Left lung (tissue), 10 donors: ENCODE results near the gene POTEI. TPM values are rescaled to one million over a fixed set of nuclear protein-coding genes. Genes with fewer than 3 reads are reported as not detected.
A peak's percentile ranks its signal among the peaks of the same experiment; 100 is the strongest.
"Not testable (repeated sequence)": the region's sequence is repeated elsewhere in the genome, so short reads cannot be mapped to it uniquely, and the experiment has no call there.

Experiments
- ATAC-seq: fragments of 200-7000 bp; cut with Tn5 transposase; one replicate; pipeline ENCODE4 v1.9.1; 2020; ENCODE audit warnings: moderate library complexity
- DNase-seq, 4 donors: peaks; one replicate each; pipeline ENCODE4 v3.0.0-alpha.2; 2013 to 2020
- H3K27ac ChIP-seq, 2 donors: fragments of 200-600 bp; sonication (generic) in 1 of 2; one replicate each; pipeline versions ENCODE4 v1.5.0 to v1.8.0; 2020 to 2021
- H3K27me3 ChIP-seq, 2 donors: fragments of 200-600 bp; sonication (generic) in 1 of 2; one replicate each; pipeline versions ENCODE4 v1.5.0 to v1.8.0; 2020 to 2021
- H3K36me3 ChIP-seq, 2 donors: fragments of 200-600 bp; sonication (generic) in 1 of 2; one replicate each; pipeline versions ENCODE4 v1.5.0 to v1.8.0; 2020 to 2021
- H3K4me1 ChIP-seq, 2 donors: fragments of 200-600 bp; one replicate each; pipeline ENCODE4 v1.8.0; 2021
- H3K4me3 ChIP-seq, 2 donors: fragments of 200-600 bp; sonication (generic) in 1 of 2; one replicate each; pipeline versions ENCODE4 v1.5.0 to v1.8.0; 2020 to 2021; ENCODE audit warnings: mild to moderate bottlenecking in 1 of 2
- H3K9me3 ChIP-seq, 2 donors: fragments of 200-600 bp; sonication (generic) in 1 of 2; one replicate each; pipeline versions ENCODE4 v1.5.0 to v1.8.0; 2020 to 2021
- intact Hi-C, 2 donors: fragments of 100-400 bp; cut with DNase I; formaldehyde crosslinking; loops; one replicate each; pipeline versions ENCODE4 v1.11.2 to v1.14.2; 2022
- polyA plus RNA-seq, 6 donors: library from polyadenylated mRNA; unstranded; fragments of 120-200 nt; gene quantifications; one replicate each; pipeline ENCODE4 v1.2.1, GENCODE V29; 2013; ENCODE audit not compliant: insufficient read length in 6 of 6
- total RNA-seq, 2 donors: library from RNA; stranded (reverse); fragmentation: NEBNext Ultra II Directional; extraction: Animal tissue kit (Norgen Biotek cat#: 25700); gene quantifications; one replicate each; pipeline ENCODE4 v1.2.1, GENCODE V29; 2021
- donor health status: DM: no; HTN: yes; CAD: no.
- donor health status: DM: no; HTN: no; CAD: no.

POTEI gene
- total and polyA plus RNA-seq, 8 donors, result 0.45 to 1.1 (median 0.73) TPM; not detected in 2

DNA sequence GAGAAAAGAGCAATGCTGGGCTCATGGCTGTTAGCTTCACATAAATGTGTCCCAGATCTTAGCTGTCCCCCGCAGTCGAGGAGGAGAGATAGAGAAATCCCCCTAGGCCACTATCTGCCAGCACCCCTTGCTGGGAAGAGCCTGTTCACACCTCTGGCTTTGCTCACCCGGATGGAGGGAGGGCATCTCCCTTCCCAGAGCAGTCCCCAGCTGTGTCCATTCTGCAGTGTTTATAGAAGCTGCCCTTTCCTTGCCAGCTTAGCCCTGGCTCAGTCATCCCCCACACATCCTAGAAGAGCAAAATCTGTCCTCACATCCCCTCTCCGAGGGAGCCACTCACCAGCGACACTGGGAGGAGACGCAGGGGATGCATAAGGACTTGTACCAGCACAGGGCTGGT, 20.4 kb upstream of the POTEI start:
- H3K4me3 ChIP-seq, ATAC-seq, DNase-seq, H3K36me3 ChIP-seq, intact Hi-C loops, H3K9me3 ChIP-seq, H3K27ac ChIP-seq, H3K27me3 ChIP-seq, H3K4me1 ChIP-seq: not testable (repeated sequence)

- H3K4me1 ChIP-seq, H3K27me3 ChIP-seq, H3K4me3 ChIP-seq, H3K36me3 ChIP-seq, intact Hi-C loops, H3K9me3 ChIP-seq, DNase-seq, H3K27ac ChIP-seq, ATAC-seq: not testable (repeated sequence)
Measured at GRCh38 chr2:130527365-130527967, 18.3 kb upstream of the POTEI start.

- H3K36me3 ChIP-seq, ATAC-seq, H3K27ac ChIP-seq, H3K4me3 ChIP-seq, H3K9me3 ChIP-seq, H3K4me1 ChIP-seq, intact Hi-C loops, H3K27me3 ChIP-seq, DNase-seq: not testable (repeated sequence)
Measured at GRCh38 chr2:130522390-130522789, 13.3 kb upstream of the POTEI start.

GRCh38 chr2:130520992-130521391, 11.9 kb upstream of the POTEI start, which contains the start of gene CFC1B:
CFC1B (plus strand) TSS chr2:130521222; CDS start chr2:130521485, 263 bp downstream.
- H3K27ac ChIP-seq, H3K36me3 ChIP-seq, DNase-seq, ATAC-seq, H3K4me1 ChIP-seq, H3K9me3 ChIP-seq, H3K27me3 ChIP-seq, H3K4me3 ChIP-seq, intact Hi-C loops: not testable (repeated sequence)

- H3K4me1 ChIP-seq, H3K36me3 ChIP-seq, ATAC-seq, intact Hi-C loops, H3K27ac ChIP-seq, H3K27me3 ChIP-seq, H3K4me3 ChIP-seq, H3K9me3 ChIP-seq, DNase-seq: not testable (repeated sequence)
Measured at GRCh38 chr2:130518516-130519106, 9.5 kb upstream of the POTEI start.

GRCh38 chr2:130511747-130512451, 2.8 kb upstream of the POTEI start:
- DNase-seq, H3K27ac ChIP-seq, intact Hi-C loops, H3K4me1 ChIP-seq, H3K36me3 ChIP-seq, H3K4me3 ChIP-seq, ATAC-seq, H3K9me3 ChIP-seq, H3K27me3 ChIP-seq: not testable (repeated sequence)

GRCh38 chr2:130510807-130511746, 1.9 kb upstream of the POTEI start:
- DNase-seq, H3K36me3 ChIP-seq, H3K4me1 ChIP-seq, ATAC-seq, H3K4me3 ChIP-seq, H3K27me3 ChIP-seq, H3K27ac ChIP-seq, intact Hi-C loops, H3K9me3 ChIP-seq: not testable (repeated sequence)

DNA sequence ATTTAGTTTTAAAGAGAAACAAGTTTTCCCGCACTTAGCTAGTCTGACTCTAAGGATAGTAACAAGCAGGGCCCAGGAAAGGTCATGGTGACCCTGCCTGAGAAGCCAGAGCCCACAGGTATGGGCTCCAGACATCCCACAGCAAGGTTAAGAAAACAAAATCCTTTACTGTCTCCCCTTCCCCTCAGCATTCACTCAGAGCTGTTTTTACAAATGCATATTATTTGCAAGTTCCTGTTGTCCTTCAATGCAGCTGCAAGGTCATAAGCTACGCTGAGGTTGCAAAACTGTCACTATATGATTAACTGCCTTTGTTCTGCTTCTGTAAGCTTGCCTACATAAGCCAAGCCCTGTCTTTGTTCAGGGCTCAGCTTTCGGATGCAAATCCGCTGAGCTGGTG, 18.1 kb downstream of the POTEI start:
- H3K27ac ChIP-seq, H3K9me3 ChIP-seq, ATAC-seq, H3K4me1 ChIP-seq, H3K36me3 ChIP-seq, intact Hi-C loops, H3K4me3 ChIP-seq, H3K27me3 ChIP-seq: not testable (repeated sequence)
- peak in 1 of 4 donors; percentile 0 for DNase-seq

GRCh38 chr2:130455413-130455812, 53.7 kb downstream of the POTEI start:
- peak in 1 of 4 donors; percentile 27 for DNase-seq
- H3K9me3 ChIP-seq, H3K4me3 ChIP-seq, ATAC-seq, H3K27me3 ChIP-seq, H3K4me1 ChIP-seq, H3K27ac ChIP-seq, H3K36me3 ChIP-seq, intact Hi-C loops: not testable (repeated sequence)

DNA sequence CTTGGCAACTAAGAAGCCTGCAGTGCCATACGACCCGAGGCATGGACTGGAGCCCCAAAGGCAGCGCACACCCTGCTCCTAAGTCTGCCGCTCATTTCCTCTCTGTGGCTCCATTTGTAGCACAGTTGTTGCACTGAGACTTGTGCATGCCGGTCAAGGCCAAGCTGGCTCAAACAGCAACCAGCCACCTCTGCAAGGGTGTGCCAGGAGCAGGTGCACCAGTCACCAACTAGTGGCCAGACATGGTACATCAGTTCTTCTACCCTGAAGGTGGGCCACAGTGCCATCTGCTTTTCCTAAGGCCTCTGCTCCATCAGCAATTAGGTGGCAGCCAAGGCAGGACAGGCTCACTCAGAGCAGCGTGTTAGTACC, 54.4 kb downstream of the POTEI start:
- H3K27ac ChIP-seq, H3K4me3 ChIP-seq, H3K36me3 ChIP-seq, ATAC-seq, H3K9me3 ChIP-seq, H3K4me1 ChIP-seq, H3K27me3 ChIP-seq, intact Hi-C loops: not testable (repeated sequence)
- DNase-seq, result peak in 1 of 4 donors; percentile 7

DNA sequence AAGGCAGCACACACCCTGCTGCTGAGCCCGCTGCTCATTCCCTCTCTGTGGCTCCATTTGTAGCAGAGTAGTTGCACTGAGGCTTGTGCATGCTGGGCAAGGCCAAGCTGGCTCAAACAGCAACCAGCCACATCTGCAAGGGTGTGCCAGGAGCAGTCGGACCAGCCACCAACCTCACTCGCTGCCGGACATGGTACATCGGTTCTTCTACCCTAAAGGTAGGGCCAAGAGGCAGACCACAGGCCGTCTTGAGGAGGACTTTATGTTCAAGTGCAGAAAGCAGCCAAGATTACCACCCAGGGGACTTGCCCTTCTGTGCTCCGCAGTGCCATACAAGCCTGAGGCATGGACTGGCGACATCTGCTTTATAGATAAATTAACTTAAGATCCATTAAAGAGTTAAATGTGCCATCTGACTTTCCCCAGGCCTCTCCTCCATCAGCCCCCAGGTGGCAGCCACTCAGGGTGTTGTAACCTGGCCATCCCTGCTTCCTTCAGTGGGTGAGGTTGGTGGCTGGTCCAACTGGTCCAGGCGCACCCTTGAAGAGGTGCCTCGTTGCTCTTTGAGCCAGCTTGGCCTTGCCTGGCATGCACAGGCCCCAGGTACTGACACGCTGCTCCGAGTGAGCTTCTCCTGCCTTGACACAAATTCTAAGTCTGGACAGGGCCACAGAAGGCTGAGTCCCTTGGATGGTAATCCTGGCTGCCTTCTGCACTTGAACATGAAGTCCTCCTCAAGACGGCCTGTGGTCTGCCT, 55.0 kb downstream of the POTEI start:
- intact Hi-C loops, H3K4me1 ChIP-seq, H3K27me3 ChIP-seq, H3K27ac ChIP-seq, ATAC-seq, H3K9me3 ChIP-seq, H3K4me3 ChIP-seq, H3K36me3 ChIP-seq: not testable (repeated sequence)
- peak in 1 of 4 donors; percentile 47 for DNase-seq

- peak in 1 of 4 donors; percentile 24 for DNase-seq
- H3K36me3 ChIP-seq, H3K27ac ChIP-seq, H3K4me1 ChIP-seq, H3K9me3 ChIP-seq, intact Hi-C loops, H3K4me3 ChIP-seq, H3K27me3 ChIP-seq, ATAC-seq: not testable (repeated sequence)
Measured at GRCh38 chr2:130452897-130453296, 56.2 kb downstream of the POTEI start.
